MM.1S (cell line): Measurements from ENCODE around the gene GSN.

ENCODE experiments used
- EZH2phosphoT487 ChIP-seq: fragments of 300-600 bp; sonication (generic); IDR thresholded peaks from 2 replicates; pipeline ENCODE4 v1.6.1; 2018; ENCODE audit warnings: antibody characterized with exemption, low read length
- TF ChIP-seq, protein P1 (sequence below): fragments of 300-600 bp; sonication (generic); IDR thresholded peaks from 2 replicates; pipeline ENCODE4 v1.5.1; 2016; ENCODE audit warnings: antibody characterized with exemption, low read length, mixed read lengths

DNA sequence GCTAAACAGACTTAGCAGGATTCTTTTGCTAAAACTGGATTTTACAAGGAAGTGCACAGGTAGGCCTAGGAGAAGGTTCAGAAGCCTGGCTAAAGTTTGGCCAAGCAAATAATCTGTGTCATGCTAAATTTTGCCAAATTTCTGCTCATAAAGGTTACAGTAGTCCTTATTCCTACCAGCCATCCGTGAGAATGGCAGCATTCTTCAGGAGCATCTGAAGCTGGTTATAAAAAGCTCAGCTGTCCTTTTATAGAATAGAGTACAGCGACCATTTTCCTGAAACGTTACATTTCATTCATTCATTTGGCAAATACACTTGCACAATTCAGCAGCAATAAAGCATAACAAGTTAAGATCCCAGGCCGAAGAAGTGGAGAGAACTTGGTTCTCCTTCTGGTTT lies 6.9 kb downstream of the GSN start:
- TF ChIP-seq, protein P1, sequence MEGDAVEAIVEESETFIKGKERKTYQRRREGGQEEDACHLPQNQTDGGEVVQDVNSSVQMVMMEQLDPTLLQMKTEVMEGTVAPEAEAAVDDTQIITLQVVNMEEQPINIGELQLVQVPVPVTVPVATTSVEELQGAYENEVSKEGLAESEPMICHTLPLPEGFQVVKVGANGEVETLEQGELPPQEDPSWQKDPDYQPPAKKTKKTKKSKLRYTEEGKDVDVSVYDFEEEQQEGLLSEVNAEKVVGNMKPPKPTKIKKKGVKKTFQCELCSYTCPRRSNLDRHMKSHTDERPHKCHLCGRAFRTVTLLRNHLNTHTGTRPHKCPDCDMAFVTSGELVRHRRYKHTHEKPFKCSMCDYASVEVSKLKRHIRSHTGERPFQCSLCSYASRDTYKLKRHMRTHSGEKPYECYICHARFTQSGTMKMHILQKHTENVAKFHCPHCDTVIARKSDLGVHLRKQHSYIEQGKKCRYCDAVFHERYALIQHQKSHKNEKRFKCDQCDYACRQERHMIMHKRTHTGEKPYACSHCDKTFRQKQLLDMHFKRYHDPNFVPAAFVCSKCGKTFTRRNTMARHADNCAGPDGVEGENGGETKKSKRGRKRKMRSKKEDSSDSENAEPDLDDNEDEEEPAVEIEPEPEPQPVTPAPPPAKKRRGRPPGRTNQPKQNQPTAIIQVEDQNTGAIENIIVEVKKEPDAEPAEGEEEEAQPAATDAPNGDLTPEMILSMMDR = no peak
- no peak for TF ChIP-seq EZH2phosphoT487
